ENCODE measurements around the gene SYT2.

DNA sequence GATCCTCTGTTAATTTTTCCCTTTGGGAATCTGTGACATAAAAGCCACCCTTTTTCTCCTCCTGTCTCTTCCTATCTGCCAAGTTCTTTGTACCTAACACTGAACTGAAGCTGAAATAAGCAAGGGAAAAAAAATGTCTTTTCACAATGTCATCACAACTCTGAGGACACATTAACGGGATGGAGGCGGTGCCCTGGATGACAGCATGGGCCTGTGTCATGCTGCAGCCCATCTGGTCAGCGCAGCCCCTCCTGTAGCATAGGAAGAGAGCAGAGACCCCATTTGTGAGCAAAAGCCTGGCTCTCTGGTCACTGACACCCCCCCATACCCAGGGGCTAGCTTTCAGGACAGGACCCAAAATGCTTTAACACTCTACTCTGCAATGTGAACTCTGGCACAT, 22.5 kb downstream of the SYT2 start:
- TF ChIP-seq, protein P1, sequence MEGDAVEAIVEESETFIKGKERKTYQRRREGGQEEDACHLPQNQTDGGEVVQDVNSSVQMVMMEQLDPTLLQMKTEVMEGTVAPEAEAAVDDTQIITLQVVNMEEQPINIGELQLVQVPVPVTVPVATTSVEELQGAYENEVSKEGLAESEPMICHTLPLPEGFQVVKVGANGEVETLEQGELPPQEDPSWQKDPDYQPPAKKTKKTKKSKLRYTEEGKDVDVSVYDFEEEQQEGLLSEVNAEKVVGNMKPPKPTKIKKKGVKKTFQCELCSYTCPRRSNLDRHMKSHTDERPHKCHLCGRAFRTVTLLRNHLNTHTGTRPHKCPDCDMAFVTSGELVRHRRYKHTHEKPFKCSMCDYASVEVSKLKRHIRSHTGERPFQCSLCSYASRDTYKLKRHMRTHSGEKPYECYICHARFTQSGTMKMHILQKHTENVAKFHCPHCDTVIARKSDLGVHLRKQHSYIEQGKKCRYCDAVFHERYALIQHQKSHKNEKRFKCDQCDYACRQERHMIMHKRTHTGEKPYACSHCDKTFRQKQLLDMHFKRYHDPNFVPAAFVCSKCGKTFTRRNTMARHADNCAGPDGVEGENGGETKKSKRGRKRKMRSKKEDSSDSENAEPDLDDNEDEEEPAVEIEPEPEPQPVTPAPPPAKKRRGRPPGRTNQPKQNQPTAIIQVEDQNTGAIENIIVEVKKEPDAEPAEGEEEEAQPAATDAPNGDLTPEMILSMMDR (IDR thresholded peaks at IDR 0.05 in 8 of 11, conservative IDR thresholded peaks at IDR 0.05 in 3 of 11): no peak
- TF ChIP-seq POLR2AphosphoS5 (IDR thresholded peaks at IDR 0.05) (no peak), POLR2A (IDR thresholded peaks at IDR 0.05) (no peak)

All from spleen (tissue), 7 donors.